Measurements from ENCODE around the gene PTOV1. TPM values are rescaled to one million over a fixed set of nuclear protein-coding genes. Genes with fewer than 3 reads are reported as not detected.

Gene PTOV1
- total and polyA plus RNA-seq, 4 donors = 38.0 to 52.3 (median 41.3) TPM

GRCh38 chr19:49808711-49809159 lies 42.2 kb upstream of the PTOV1 start:
- Histone ChIP-seq H3K27ac (ENCODE audit: low read depth in 1 of 2, low read length in 2 of 2) (peak overlapping the region; percentile 73 to 77), H3K9me3 (ENCODE audit: control insufficient read depth in 4 of 4, low read length in 3 of 4) (no peaks in the 10 kb centered on the region), H3K4me1 (ENCODE audit: control insufficient read depth in 4 of 4, insufficient read depth in 4 of 4, low read length in 3 of 4) (peaks cover 1 to 27% (median 14%) of the 10 kb centered on the region in 4 donors), H3K27me3 (ENCODE audit: control insufficient read depth in 4 of 4, insufficient read depth in 4 of 4, low read length in 3 of 4) (no peaks in the 10 kb centered on the region), H3K36me3 (ENCODE audit: control insufficient read depth in 4 of 4, insufficient read depth in 3 of 4, low read depth in 1 of 4, low read length in 3 of 4) (peaks cover under 1 to 21% (median 5%) of the 10 kb centered on the region in 4 donors), H3K9ac (ENCODE audit: low read depth in 1 of 2, low read length in 2 of 2) (peak overlapping the region in 1 of 2 donors; percentile 30), H3K4me3 (ENCODE audit: low read depth in 1 of 3, low read length in 3 of 3) (peak overlapping the region; percentile 70 to 84 (median 72))
- WGBS = 5% methylated on average over 31 of the region's 31 CpGs
- no peak for TF ChIP-seq MAX (IDR thresholded peaks at IDR 0.05)
- no peak for TF ChIP-seq ZBTB33 (IDR thresholded peaks at IDR 0.05)
- peak; percentile 43 for TF ChIP-seq SP1 (IDR thresholded peaks at IDR 0.05)
- TF ChIP-seq YY1 (IDR thresholded peaks at IDR 0.05) = peak; percentile 6
- TF ChIP-seq JUND (IDR thresholded peaks at IDR 0.05) = no peak
- no peak for TF ChIP-seq GABPA (IDR thresholded peaks at IDR 0.05 in 1 of 2, conservative IDR thresholded peaks at IDR 0.05 in 1 of 2)
- TF ChIP-seq FOXA2 (IDR thresholded peaks at IDR 0.05) = no peak
- no peak for TF ChIP-seq ATF3 (IDR thresholded peaks at IDR 0.05)
- no peak for TF ChIP-seq REST (IDR thresholded peaks at IDR 0.05)
- DNase-seq (ENCODE audit: low spot score) = peak; percentile 96

- H3K27ac ChIP-seq (ENCODE audit: low read depth in 1 of 2, low read length in 2 of 2) = peak overlapping the region; percentile 73 to 77
- TF ChIP-seq RXRA (IDR thresholded peaks at IDR 0.05) (peak; percentile 48 to 49), HNF4G (IDR thresholded peaks at IDR 0.05) (no peak), REST (IDR thresholded peaks at IDR 0.05) (peak; percentile 40)
- no peaks in the 10 kb centered on the region for H3K27me3 ChIP-seq (ENCODE audit: control insufficient read depth in 4 of 4, insufficient read depth in 4 of 4, low read length in 3 of 4)
- peaks cover 0 to 18% (median 5%) of the 10 kb centered on the region in 4 donors for H3K36me3 ChIP-seq (ENCODE audit: control insufficient read depth in 4 of 4, insufficient read depth in 3 of 4, low read depth in 1 of 4, low read length in 3 of 4)
- H3K4me3 ChIP-seq (ENCODE audit: low read depth in 1 of 3, low read length in 3 of 3) = peak overlapping the region; percentile 70 to 84 (median 72)
- peak; percentile 72 for DNase-seq (ENCODE audit: low spot score)
- H3K9ac ChIP-seq (ENCODE audit: low read depth in 1 of 2, low read length in 2 of 2) = peak overlapping the region; percentile 8 to 30
- H3K4me1 ChIP-seq (ENCODE audit: control insufficient read depth in 4 of 4, insufficient read depth in 4 of 4, low read length in 3 of 4) = peaks cover 1 to 27% (median 16%) of the 10 kb centered on the region in 4 donors
- WGBS = 8% methylated on average over 50 of the region's 50 CpGs
- no peaks in the 10 kb centered on the region for H3K9me3 ChIP-seq (ENCODE audit: control insufficient read depth in 4 of 4, low read length in 3 of 4)
Observed at GRCh38 chr19:49809160-49809940, 41.6 kb upstream of the PTOV1 start.
